Measurements from ENCODE around the gene ARHGAP26. TPM values are rescaled to one million over a fixed set of nuclear protein-coding genes. Genes with fewer than 3 reads are reported as not detected.

The ARHGAP26 gene
- polyA plus RNA-seq, 1 donor: 14.7 TPM

GRCh38 chr5:143061161-143061945 is 291.2 kb downstream of the ARHGAP26 start:
- no peak for DNase-seq

GRCh38 chr5:143062379-143062778 is 292.2 kb downstream of the ARHGAP26 start:
- no peak for DNase-seq

GRCh38 chr5:143063175-143063970 is 293.2 kb downstream of the ARHGAP26 start:
- DNase-seq: no peak

DNA sequence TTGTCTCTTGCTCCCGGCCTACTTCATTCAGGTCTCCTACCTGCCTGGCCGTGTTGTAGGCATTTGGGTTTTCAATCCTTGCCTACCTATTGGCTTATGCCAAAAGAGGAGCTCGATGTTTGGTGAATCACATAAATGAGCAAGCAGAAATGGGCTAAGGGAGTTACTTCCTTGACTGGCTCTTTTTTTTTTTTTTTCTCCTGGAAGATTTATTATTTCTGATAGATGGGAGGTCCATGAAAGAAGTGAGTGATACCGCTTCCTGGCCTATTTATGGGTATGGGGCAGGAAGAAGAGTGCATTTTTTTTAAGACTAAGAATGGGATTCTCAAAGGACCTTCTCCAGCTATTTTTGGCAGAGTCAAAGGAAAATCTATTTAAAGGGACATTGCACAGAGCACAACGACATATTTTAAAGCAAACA is 294.1 kb downstream of the ARHGAP26 start:
- no peak for DNase-seq

- no peak for DNase-seq
These were observed 294.5 kb downstream of the ARHGAP26 start for GRCh38 chr5:143064676-143065075.

DNA sequence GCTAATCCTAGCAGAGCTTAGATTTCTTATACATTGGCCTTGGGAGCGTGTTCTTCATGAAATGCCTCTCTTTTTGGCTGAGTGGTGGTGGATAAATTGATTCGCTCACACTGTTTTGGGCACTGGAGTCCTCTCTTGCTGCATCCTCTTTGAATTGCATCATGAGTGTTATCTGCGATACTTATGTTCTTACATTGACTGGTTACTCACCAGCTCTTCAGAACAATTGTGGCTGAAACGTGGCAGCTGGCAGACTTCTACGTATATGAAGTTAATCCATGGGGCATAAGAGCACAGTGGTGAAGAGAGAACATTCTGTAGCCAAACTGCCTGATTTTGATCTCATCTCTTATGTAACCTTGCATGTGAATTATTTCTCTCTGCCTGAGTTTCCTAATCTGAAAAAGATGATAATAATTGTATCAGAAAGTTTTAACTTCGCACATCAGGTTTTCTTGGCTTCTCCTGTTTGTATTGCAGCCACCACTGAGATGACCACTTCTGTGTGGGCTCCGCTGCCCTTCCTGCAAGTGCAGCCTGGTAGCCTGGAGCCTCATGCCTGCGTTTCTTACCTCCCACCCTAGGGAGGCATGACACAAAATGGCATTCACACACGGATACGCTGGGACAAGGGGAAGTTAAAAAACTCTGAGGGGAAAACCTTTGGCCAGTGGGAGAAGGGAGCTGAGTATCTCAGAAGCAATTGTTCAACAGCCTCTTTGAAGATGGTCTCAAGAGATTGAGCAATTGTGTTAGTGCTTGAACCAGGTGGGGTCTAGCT is 295.2 kb downstream of the ARHGAP26 start:
- no peak for DNase-seq

DNA sequence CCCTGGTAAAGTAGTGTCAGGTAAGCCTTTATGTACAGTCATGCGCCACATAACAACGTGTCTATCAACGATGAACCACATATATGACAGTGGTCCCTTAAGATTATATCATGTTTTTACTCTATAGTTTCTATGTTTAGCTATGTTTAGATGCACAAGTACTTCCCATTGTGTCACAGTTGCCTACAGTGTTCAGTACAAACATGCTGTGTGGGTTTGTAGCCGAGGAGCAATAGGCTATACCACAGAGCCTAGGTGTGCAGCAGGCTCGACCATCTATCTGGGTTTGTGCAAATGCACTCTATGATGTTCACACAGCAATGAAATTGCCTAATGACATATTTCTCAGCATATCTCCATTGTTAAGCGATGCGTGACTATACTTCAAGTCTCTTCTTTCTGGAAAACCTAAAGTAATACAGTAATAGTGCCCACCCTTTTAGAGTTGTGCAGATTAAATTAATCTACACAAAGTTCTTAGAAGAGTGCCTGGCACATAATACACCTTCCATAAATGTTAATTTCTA is 295.9 kb downstream of the ARHGAP26 start:
- DNase-seq: no peak

- DNase-seq: no peak
These were observed 296.5 kb downstream of the ARHGAP26 start for GRCh38 chr5:143066556-143067281.

GRCh38 chr5:143068712-143069111 is 298.5 kb downstream of the ARHGAP26 start:
- no peak for DNase-seq

DNA sequence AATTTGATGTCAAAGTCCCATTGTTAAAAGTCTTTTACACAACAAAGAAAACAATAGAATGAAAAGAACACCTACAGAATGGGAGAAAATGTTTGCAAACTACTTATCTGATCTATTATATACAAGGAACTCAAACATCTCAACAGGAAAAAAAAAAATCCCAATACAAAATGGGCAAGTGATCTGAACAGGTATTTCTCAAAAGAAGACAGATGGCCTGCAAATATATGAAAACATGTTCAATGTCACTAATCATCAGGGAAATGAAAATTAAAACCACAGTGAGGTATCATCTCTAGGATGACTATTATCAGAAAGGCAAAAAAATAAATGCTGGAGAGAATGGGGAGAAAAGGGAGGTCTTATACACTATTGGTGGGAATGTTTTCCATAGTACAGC is 301.8 kb downstream of the ARHGAP26 start:
- no peak for DNase-seq

GRCh38 chr5:143072734-143073133 is 302.6 kb downstream of the ARHGAP26 start:
- DNase-seq: no peak

DNA sequence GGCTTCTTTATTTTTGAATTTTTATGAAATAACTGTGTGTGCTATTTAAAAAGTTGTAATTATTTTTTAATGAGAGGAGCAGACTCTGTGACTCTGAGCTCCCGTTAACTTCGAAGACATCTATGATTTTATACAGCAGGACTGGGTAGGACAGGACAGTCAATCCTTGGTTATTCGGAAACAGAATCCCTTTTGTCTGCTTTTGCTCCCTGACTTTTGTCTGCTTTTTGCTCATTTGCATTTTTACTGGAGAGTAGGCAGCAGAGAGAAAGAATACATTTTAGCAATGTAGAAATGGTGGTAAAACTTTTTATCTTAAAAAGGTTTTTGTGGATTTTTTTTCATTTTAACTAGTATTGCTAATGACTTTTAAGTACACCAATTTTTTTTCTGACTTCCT is 303.6 kb downstream of the ARHGAP26 start:
- DNase-seq: no peak

DNA sequence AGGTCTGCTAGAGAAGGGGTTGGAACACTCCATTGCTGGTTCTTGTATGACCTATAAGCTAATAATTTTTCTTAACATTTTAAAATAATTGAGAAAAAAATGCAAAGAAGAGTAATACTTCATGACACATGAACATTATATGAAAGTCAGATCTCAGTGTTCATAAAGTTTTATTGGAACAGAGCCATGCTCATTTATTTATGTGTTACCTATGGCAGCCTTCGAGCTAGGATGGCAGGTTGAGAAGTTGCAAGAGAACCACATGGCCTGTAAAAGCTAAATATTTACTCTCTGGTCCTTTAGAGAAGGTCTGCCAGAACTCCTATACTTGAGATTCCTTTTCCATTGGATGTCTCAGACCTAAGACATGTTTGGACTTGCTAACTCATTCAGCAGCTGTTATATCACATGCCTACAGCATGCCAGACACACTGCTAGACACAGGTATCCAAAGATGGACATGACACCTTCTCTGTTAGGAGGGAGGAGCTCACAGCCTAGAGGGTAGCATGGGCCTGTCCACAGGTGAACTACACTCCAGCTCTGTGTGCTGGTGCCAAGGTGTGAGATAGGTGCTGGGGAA is 304.3 kb downstream of the ARHGAP26 start:
- DNase-seq: no peak

- DNase-seq: no peak
These were observed 306.2 kb downstream of the ARHGAP26 start for GRCh38 chr5:143076377-143076776.

DNA sequence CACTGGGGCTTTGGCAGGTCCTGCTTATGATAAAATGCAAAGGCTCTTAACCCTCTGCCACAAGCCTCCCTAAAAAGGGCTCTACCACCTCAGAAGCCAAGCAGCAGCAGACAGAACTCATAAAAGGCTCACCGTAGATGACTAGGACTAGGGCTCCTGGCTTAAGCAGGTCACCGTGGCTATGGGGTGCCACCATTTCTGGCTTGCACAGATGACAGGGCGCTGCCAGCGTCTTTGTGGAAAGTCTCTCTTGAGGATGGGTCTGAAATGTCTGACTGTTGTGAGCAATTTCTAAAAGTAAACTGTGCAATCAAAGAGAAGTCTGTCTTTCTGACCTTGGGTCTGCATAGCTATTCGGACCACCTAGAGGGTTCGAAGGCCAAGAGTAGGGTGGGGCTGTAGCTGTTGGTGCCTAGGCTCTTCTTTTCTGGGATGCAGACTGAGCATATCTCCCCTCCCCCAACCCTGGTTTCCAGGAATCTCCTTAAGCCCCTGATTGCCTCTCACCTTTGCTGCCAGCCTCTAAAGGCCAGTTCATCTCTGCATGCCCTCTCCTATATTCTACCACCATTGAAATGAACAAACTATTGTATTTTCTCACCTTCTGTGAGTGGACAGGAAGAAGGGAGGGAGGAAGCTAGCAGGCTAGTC is 307.4 kb downstream of the ARHGAP26 start:
- no peak for DNase-seq

DNA sequence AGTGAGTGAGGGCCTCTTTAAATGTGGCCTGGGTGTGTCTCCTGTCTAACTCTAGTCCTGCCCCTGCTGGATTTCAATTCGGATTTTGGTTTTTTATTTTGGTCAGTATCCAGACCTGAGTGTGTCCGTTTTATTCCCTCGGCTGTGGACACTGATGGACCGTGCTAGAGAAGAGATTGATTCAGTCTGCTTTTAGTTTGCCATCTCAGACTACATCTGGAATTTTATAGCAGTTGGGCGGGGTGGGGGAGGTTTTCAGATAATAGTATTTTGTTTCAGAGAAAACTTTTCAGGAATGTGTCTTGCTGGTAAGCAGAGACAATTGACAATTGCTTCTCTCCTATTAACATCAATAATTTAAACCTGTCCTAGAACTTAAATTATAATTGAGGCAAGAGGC is 308.1 kb downstream of the ARHGAP26 start:
- no peak for DNase-seq

DNA sequence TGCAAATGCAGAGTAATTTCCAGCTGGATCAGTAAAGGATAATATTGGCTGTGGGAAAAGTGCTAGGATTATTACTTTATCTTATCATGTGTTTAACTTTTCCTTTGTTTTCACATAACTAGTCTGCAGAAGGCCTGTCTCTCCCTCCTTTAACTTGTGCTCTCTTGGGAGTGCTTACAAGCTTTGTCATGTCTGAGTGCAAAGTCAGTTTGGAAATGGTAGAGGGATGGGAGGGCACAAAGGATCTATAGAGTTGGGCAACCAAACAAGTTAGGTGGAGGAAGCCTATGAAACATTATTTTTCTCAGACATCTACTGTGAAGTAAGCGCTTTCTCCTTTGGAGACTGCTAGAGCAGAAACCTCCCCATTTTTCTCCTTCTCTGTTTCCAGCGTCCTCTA is 308.8 kb downstream of the ARHGAP26 start:
- no peak for DNase-seq

- DNase-seq: no peak
These were observed 310.2 kb downstream of the ARHGAP26 start for GRCh38 chr5:143080407-143080806.

DNA sequence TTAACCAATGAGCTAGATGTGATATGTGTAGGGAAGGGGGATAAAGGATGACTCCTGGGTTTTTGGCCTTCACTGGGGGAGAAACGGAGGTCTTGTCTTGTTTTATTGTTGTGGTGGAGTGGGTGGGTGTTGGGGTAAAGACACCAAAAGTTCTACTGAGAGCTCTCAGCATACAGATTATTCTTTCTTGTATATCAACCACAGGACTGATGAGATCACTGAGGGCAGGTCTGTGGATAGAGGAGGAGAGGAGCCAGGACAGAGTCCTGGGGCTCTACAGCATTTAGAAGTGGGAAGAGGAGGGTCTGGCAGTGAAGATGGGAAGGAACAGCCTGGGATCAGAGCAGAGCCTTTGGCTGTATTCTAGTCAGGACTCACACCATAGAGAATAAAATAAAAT is 310.8 kb downstream of the ARHGAP26 start:
- no peak for DNase-seq

- DNase-seq: no peak
These were observed 312.8 kb downstream of the ARHGAP26 start for GRCh38 chr5:143083006-143083405.

DNA sequence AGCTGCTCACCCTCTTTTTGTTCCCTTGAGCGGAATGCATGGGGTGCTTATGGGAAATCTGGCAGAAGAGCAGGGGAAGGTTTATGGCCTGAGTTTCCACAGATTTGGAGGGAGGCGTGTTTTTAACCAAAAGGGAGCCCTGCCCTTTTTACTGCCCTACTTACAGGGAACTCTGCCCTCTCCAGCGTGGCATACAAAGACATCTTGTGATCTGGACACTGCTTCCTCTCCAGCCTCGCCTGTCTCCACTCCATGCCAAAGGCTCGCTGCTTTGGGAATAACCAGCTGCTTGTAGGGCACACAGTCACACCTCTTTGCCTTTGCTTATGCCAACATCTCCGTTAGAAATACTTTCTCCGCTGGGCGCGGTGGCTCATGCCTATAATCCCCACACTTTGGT is 314.2 kb downstream of the ARHGAP26 start:
- no peak for DNase-seq

Data from left kidney (tissue), 2 donors.